Ishikawa (cell line): ENCODE measurements around the gene C6orf120.

Experiments used
- CEBPB ChIP-seq: IDR thresholded peaks from 2 replicates; pipeline ENCODE4 v1.6.1; 2012
- CREB1 ChIP-seq: IDR thresholded peaks from 2 replicates; pipeline ENCODE4 v1.6.1; 2012; ENCODE audit warnings: low read depth
- EGR1 ChIP-seq: IDR thresholded peaks from 2 replicates; pipeline ENCODE4 v1.6.1; 2012
- EP300 ChIP-seq: IDR thresholded peaks from 2 replicates; pipeline ENCODE4 v1.6.1; 2012; ENCODE audit warnings: borderline replicate concordance
- MAX ChIP-seq: IDR thresholded peaks from 2 replicates; pipeline ENCODE4 v1.6.1; 2012
- NFIC ChIP-seq: IDR thresholded peaks from 2 replicates; pipeline ENCODE4 v1.6.1; 2012
- RAD21 ChIP-seq: IDR thresholded peaks from 2 replicates; pipeline ENCODE4 v1.6.1; 2012; ENCODE audit warnings: low read depth
- TAF1 ChIP-seq: IDR thresholded peaks from 2 replicates; pipeline ENCODE4 v1.6.1; 2012; ENCODE audit warnings: low read depth, mild to moderate bottlenecking
- TCF12 ChIP-seq: IDR thresholded peaks from 2 replicates; pipeline ENCODE4 v1.6.1; 2012; ENCODE audit warnings: low read depth
- TEAD4 ChIP-seq: IDR thresholded peaks from 2 replicates; pipeline ENCODE4 v1.6.1; 2012
- USF1 ChIP-seq: IDR thresholded peaks from 2 replicates; pipeline ENCODE4 v1.6.1; 2012
- YY1 ChIP-seq: IDR thresholded peaks from 2 replicates; pipeline ENCODE4 v1.6.1; 2012; ENCODE audit warnings: low read depth
- ZBTB7A ChIP-seq: IDR thresholded peaks from 2 replicates; pipeline ENCODE4 v1.6.1; 2012; ENCODE audit warnings: low read depth
- TF ChIP-seq, protein P1 (sequence below): IDR thresholded peaks from 2 replicates; pipeline ENCODE4 v1.6.1; 2012; ENCODE audit warnings: low read depth, mild to moderate bottlenecking

GRCh38 chr6:169675011-169675410, 26.9 kb upstream of the C6orf120 start:
- TF ChIP-seq CEBPB, result no peak
- TF ChIP-seq EP300, result no peak
- TF ChIP-seq MAX, result no peak
- no peak for TF ChIP-seq YY1
- no peak for TF ChIP-seq TAF1
- TF ChIP-seq USF1, result no peak
- TF ChIP-seq RAD21, result no peak
- TF ChIP-seq EGR1, result no peak
- TF ChIP-seq NFIC, result no peak
- no peak for TF ChIP-seq TCF12
- TF ChIP-seq ZBTB7A, result no peak
- TF ChIP-seq TEAD4, result no peak
- TF ChIP-seq, protein P1, sequence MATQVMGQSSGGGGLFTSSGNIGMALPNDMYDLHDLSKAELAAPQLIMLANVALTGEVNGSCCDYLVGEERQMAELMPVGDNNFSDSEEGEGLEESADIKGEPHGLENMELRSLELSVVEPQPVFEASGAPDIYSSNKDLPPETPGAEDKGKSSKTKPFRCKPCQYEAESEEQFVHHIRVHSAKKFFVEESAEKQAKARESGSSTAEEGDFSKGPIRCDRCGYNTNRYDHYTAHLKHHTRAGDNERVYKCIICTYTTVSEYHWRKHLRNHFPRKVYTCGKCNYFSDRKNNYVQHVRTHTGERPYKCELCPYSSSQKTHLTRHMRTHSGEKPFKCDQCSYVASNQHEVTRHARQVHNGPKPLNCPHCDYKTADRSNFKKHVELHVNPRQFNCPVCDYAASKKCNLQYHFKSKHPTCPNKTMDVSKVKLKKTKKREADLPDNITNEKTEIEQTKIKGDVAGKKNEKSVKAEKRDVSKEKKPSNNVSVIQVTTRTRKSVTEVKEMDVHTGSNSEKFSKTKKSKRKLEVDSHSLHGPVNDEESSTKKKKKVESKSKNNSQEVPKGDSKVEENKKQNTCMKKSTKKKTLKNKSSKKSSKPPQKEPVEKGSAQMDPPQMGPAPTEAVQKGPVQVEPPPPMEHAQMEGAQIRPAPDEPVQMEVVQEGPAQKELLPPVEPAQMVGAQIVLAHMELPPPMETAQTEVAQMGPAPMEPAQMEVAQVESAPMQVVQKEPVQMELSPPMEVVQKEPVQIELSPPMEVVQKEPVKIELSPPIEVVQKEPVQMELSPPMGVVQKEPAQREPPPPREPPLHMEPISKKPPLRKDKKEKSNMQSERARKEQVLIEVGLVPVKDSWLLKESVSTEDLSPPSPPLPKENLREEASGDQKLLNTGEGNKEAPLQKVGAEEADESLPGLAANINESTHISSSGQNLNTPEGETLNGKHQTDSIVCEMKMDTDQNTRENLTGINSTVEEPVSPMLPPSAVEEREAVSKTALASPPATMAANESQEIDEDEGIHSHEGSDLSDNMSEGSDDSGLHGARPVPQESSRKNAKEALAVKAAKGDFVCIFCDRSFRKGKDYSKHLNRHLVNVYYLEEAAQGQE, result no peak
- no peak for TF ChIP-seq CREB1
